ENCODE data around the gene ZNF610.

- TF ChIP-seq CTCF (IDR thresholded peaks at IDR 0.05), result no peak
- peak; percentile 29 to 67 for TF ChIP-seq POLR2A (IDR thresholded peaks at IDR 0.05)
Measured at GRCh38 chr19:52397310-52398080, 61.5 kb downstream of the ZNF610 start, which contains the start of gene ZNF528.
